ENCODE results near the gene HOXA11. TPM values are rescaled to one million over a fixed set of nuclear protein-coding genes. Genes with fewer than 3 reads are reported as not detected.

HOXA11 gene
- total RNA-seq, 1 experiment from 2014 or later: not detected

DNA sequence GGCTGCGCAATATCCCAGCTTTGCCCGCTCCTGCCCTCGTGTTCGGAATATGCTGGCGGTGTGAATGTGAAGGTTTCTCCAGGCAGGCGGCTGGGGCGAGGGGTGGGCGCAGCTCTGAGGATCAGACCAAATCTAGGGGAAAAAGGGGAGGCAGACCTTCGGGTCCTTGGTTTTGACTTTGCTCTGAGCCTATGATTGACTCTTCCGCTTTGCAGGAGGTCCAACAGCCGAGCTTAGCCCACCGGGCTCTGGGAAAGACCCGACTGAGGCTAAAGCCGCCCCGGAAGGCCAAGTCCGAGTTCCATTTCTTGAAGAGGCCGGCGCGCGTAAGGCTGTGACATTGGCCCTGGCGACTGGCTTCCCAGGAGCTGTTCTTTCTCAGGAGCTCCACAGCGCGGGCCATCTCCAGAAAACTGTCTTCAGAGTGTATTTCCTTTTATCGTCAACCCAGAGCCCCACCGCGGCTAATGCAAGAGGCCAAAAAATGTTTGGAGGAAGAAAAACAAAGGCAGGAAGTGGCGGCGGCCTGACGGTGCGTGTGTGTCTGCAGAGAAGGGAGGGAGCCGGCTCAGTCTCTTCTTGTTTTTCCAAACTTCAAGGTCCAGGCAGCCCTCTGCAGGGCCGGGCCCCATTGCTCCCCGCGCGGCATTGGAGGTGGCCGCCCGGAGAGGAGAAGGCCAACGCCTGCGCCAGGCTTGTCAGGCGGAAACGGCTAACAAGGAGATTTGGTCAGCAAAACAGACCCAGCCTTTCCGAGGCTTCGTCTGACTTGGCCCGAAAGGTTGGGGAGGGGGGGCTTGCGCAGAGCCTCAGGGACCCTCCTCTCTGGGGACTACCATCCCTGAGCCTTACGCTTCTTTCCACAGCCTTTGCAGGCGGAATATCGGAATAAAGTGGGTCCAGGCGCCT, 3.6 kb upstream of the HOXA11 start:
- peaks cover 51% of the 10 kb centered on the region for H3K4me1 Mint-ChIP-seq
- no peak overlapping the region for H3K27ac Mint-ChIP-seq
- ChIA-PET CTCF (interaction anchor here (5.5 kb wide), 1 partner anchor 9 kb away, joined by 34 read pairs; no protein-coding TSS in a partner anchor), POLR2A (interaction anchor here (1.1 kb wide), 1 partner anchor 11 kb away, joined by 3 read pairs; the partner anchor contains the start of gene HOXA13)
- no peak for TF ChIP-seq NR1H2 (CRISPR knock-in tag; IDR thresholded peaks at IDR 0.05)
- TF ChIP-seq, protein P1, sequence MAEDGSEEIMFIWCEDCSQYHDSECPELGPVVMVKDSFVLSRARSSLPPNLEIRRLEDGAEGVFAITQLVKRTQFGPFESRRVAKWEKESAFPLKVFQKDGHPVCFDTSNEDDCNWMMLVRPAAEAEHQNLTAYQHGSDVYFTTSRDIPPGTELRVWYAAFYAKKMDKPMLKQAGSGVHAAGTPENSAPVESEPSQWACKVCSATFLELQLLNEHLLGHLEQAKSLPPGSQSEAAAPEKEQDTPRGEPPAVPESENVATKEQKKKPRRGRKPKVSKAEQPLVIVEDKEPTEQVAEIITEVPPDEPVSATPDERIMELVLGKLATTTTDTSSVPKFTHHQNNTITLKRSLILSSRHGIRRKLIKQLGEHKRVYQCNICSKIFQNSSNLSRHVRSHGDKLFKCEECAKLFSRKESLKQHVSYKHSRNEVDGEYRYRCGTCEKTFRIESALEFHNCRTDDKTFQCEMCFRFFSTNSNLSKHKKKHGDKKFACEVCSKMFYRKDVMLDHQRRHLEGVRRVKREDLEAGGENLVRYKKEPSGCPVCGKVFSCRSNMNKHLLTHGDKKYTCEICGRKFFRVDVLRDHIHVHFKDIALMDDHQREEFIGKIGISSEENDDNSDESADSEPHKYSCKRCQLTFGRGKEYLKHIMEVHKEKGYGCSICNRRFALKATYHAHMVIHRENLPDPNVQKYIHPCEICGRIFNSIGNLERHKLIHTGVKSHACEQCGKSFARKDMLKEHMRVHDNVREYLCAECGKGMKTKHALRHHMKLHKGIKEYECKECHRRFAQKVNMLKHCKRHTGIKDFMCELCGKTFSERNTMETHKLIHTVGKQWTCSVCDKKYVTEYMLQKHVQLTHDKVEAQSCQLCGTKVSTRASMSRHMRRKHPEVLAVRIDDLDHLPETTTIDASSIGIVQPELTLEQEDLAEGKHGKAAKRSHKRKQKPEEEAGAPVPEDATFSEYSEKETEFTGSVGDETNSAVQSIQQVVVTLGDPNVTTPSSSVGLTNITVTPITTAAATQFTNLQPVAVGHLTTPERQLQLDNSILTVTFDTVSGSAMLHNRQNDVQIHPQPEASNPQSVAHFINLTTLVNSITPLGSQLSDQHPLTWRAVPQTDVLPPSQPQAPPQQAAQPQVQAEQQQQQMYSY (CRISPR knock-in tag; IDR thresholded peaks at IDR 0.05): peak; percentile 59
- DNase-seq (ENCODE audit: low spot score) (peak; percentile 49), ATAC-seq (peak; percentile 5)
- H3K27me3 Mint-ChIP-seq (ENCODE audit: low read depth): peaks cover 100% of the 10 kb centered on the region
- H3K36me3 Mint-ChIP-seq: 0 out of 2 replicates have a peak, but pooled peaks cover 3% of the 10 kb centered on the region
- H3K9me3 Mint-ChIP-seq: no peaks in the 10 kb centered on the region
- H3K4me3 Mint-ChIP-seq: peak overlapping the region; percentile 66

DNA sequence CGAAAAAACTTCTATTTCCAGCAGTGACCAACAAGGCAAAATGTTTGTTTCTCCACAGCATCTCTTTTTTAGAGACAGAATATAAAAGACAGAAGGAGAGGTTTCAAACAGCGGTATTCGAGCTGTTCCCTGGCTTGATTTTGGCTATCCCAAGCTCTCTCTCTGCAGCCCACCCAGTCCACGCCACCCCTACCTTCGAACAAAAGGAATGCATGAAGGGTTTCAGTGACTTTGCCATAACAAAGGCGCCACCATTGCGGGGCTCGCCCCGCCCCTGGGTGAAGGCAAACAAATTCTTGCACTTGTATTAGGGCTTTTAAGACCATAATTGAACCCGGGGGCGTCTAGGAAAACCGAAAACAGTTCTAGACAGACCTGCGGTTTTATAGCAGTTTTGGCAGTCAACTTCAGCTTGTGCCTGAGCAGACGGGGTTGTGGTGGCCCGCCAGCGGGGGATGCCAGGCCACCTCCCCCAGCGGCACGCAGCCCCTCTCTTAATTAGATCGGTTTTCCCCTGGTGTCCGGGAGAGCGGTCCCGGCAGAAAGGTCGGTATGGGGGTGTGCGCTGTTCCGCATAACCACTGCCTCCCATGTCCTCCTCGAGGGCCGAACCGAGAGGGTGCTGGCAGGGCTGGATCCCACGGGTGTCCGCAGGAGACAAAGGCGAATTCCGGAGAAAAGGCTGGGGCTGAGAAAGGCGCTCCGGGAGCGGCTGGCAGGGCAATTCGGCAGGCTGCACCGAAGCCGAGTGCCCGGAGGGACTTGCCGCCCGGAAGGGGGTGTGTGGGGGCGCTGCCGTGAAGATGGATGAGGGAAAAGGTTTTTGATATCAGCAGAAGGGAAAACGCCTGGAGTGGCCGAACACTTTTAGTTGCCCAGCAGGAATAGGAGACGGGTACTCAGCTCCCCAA, 2.7 kb upstream of the HOXA11 start:
- no peak for ATAC-seq
- Mint-ChIP-seq H3K9me3 (no peaks in the 10 kb centered on the region), H3K4me1 (peaks cover 51% of the 10 kb centered on the region), H3K36me3 (0 out of 2 replicates have a peak, but pooled peaks cover 3% of the 10 kb centered on the region), H3K4me3 (peak overlapping the region; percentile 66), H3K27me3 (ENCODE audit: low read depth) (peaks cover 100% of the 10 kb centered on the region), H3K27ac (no peak overlapping the region)
- ChIA-PET POLR2A (interaction anchor here (1.1 kb wide), 1 partner anchor 12 kb away, joined by 3 read pairs; the partner anchor contains the start of gene HOXA13), CTCF (interaction anchor here (1.8 to 5.5 kb wide), 2 partner anchors 8 to 22 kb away, joined by 8 to 34 read pairs; no protein-coding TSS in a partner anchor)
- TF ChIP-seq NR2C2 (CRISPR knock-in tag; IDR thresholded peaks at IDR 0.05) (no peak), ETV6 (CRISPR knock-in tag; IDR thresholded peaks at IDR 0.05) (no peak), ZNF121 (CRISPR knock-in tag; IDR thresholded peaks at IDR 0.05) (no peak), IRF2 (CRISPR knock-in tag; IDR thresholded peaks at IDR 0.05; ENCODE audit: borderline replicate concordance, low read depth) (no peak), ZNF232 (CRISPR knock-in tag; IDR thresholded peaks at IDR 0.05) (no peak)
- TF ChIP-seq, protein P2, sequence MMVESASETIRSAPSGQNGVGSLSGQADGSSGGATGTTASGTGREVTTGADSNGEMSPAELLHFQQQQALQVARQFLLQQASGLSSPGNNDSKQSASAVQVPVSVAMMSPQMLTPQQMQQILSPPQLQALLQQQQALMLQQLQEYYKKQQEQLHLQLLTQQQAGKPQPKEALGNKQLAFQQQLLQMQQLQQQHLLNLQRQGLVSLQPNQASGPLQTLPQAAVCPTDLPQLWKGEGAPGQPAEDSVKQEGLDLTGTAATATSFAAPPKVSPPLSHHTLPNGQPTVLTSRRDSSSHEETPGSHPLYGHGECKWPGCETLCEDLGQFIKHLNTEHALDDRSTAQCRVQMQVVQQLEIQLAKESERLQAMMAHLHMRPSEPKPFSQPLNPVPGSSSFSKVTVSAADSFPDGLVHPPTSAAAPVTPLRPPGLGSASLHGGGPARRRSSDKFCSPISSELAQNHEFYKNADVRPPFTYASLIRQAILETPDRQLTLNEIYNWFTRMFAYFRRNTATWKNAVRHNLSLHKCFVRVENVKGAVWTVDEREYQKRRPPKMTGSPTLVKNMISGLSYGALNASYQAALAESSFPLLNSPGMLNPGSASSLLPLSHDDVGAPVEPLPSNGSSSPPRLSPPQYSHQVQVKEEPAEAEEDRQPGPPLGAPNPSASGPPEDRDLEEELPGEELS (CRISPR knock-in tag; IDR thresholded peaks at IDR 0.05): no peak
- TF ChIP-seq, protein P3, sequence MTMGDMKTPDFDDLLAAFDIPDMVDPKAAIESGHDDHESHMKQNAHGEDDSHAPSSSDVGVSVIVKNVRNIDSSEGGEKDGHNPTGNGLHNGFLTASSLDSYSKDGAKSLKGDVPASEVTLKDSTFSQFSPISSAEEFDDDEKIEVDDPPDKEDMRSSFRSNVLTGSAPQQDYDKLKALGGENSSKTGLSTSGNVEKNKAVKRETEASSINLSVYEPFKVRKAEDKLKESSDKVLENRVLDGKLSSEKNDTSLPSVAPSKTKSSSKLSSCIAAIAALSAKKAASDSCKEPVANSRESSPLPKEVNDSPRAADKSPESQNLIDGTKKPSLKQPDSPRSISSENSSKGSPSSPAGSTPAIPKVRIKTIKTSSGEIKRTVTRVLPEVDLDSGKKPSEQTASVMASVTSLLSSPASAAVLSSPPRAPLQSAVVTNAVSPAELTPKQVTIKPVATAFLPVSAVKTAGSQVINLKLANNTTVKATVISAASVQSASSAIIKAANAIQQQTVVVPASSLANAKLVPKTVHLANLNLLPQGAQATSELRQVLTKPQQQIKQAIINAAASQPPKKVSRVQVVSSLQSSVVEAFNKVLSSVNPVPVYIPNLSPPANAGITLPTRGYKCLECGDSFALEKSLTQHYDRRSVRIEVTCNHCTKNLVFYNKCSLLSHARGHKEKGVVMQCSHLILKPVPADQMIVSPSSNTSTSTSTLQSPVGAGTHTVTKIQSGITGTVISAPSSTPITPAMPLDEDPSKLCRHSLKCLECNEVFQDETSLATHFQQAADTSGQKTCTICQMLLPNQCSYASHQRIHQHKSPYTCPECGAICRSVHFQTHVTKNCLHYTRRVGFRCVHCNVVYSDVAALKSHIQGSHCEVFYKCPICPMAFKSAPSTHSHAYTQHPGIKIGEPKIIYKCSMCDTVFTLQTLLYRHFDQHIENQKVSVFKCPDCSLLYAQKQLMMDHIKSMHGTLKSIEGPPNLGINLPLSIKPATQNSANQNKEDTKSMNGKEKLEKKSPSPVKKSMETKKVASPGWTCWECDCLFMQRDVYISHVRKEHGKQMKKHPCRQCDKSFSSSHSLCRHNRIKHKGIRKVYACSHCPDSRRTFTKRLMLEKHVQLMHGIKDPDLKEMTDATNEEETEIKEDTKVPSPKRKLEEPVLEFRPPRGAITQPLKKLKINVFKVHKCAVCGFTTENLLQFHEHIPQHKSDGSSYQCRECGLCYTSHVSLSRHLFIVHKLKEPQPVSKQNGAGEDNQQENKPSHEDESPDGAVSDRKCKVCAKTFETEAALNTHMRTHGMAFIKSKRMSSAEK (CRISPR knock-in tag; IDR thresholded peaks at IDR 0.05; ENCODE audit: borderline replicate concordance): no peak
- TF ChIP-seq, protein P4, sequence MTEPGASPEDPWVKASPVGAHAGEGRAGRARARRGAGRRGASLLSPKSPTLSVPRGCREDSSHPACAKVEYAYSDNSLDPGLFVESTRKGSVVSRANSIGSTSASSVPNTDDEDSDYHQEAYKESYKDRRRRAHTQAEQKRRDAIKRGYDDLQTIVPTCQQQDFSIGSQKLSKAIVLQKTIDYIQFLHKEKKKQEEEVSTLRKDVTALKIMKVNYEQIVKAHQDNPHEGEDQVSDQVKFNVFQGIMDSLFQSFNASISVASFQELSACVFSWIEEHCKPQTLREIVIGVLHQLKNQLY (CRISPR knock-in tag; IDR thresholded peaks at IDR 0.05): no peak
- DNase-seq (ENCODE audit: low spot score): no peak

Data from WTC11 (cell line).